Measurements from ENCODE around the gene SPSB3. TPM values are rescaled to one million over a fixed set of nuclear protein-coding genes. Genes with fewer than 3 reads are reported as not detected.

Gene SPSB3
- total and polyA plus RNA-seq, 9 of the 15 experiments (the other 6 are each of a cell fraction or from before 2014, with no cell fraction given), result 0.39 to 37.4 (median 7.1) TPM

DNA sequence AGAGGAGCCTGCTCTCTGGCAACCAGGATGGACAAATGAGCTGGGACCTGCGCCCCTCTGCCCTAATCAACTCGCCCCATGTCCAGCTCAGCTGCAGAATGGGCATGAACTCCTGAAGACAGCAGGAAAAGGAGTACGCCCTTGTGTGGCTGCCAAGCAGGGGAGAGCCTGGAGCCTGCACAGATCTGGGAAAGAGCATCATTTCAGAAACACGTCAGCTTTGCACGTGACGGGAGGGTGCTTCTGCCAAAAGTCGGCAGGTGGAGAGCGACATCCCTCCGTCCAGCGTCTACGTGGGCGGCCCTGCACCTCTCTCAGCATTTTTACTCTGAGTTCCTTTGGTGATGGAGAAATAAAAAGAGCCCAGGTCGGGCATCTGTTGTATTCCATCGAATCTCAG, 29.5 kb downstream of the SPSB3 start (continued):
- TF ChIP-seq CHD7 (IDR thresholded peaks at IDR 0.05; ENCODE audit: low read depth, low read length), result no peak
- no peak for TF ChIP-seq GTF2E2 (tag; IDR thresholded peaks at IDR 0.05)
- TF ChIP-seq RERE (CRISPR knock-in tag; IDR thresholded peaks at IDR 0.05; ENCODE audit: borderline replicate concordance), result no peak
- no peak for TF ChIP-seq ZNF584 (CRISPR knock-in tag; IDR thresholded peaks at IDR 0.05; ENCODE audit: low read depth)
- no peak for TF ChIP-seq ZNF133 (CRISPR knock-in tag; IDR thresholded peaks at IDR 0.05)
- TF ChIP-seq THRAP3 (IDR thresholded peaks at IDR 0.05; ENCODE audit: borderline replicate concordance), result no peak
- TF ChIP-seq RBM22 (IDR thresholded peaks at IDR 0.05; ENCODE audit: low read depth, low read length, poor library complexity, severe bottlenecking), result no peak
- no peak for TF ChIP-seq KLF10 (CRISPR knock-in tag; IDR thresholded peaks at IDR 0.05)
- TF ChIP-seq ZBTB8A (IDR thresholded peaks at IDR 0.05; ENCODE audit: partially characterized antibody), result no peak
- TF ChIP-seq HEY1 (CRISPR knock-in tag; IDR thresholded peaks at IDR 0.05; ENCODE audit: borderline replicate concordance), result no peak
- no peak for TF ChIP-seq GATAD2B (IDR thresholded peaks at IDR 0.05; ENCODE audit: borderline replicate concordance)
- TF ChIP-seq RBM17 (IDR thresholded peaks at IDR 0.05; ENCODE audit: borderline replicate concordance, low read depth, low read length), result no peak

All from K562 (cell line).